Fibroblast of villous mesenchyme (primary cell): Measurements from ENCODE around the gene ING3. TPM values are rescaled to one million over a fixed set of nuclear protein-coding genes. Genes with fewer than 3 reads are reported as not detected.

Experiments used
- DNase-seq: peaks from one replicate; pipeline ENCODE4 v3.0.0-alpha.2; 2010; ENCODE audit warnings: low read depth
- H3K4me3 ChIP-seq: 2 replicates; pipeline ENCODE4 v1.5.1; 2011; ENCODE audit warnings: low read depth, mild to moderate bottlenecking, low read length
- total RNA-seq: library from RNA; depleted of rRNA; stranded (reverse); fragments of >200 nt; gene quantifications from 2 replicates; pipeline ENCODE4 v1.2.3, GENCODE V29; 2012
- TF ChIP-seq, protein P1 (sequence below): IDR thresholded peaks from 2 replicates; pipeline ENCODE4 v1.5.1; 2012; ENCODE audit warnings: low read depth, mild to moderate bottlenecking, low read length; ENCODE audit not compliant: insufficient read depth

ING3 gene
- total RNA-seq, 1 donor, result 21.2 TPM

DNA sequence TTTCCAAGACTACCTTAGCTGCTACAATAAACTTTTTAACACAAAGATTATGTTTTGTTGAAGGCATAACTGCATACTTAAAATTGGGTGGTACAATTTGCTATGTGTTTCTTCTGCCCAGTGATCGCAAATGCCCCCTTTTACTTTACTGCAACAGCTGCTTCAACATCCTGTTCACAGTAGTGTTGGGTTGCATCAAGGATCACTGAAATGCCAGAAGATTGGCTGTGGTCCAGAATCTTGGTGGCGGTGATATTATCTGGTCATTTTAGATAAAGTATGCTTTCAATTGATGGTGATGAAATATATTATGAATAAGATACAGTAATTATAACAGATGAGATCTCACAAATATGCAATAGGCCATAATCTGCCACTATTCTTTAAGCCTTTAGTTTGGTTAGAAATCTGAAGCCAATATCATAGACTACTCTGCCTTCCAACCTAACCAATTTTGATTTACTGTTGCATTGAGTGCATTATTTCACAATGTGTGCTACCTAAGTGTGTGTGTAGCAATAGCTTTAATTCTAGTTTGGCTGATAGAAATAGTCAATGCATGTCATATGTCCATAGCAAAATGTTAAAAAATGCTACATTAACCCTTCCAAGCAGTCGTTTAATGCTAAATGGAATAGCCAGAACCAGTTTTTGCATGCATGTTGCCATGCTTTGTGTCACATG is 29.8 kb upstream of the ING3 start:
- TF ChIP-seq, protein P1, sequence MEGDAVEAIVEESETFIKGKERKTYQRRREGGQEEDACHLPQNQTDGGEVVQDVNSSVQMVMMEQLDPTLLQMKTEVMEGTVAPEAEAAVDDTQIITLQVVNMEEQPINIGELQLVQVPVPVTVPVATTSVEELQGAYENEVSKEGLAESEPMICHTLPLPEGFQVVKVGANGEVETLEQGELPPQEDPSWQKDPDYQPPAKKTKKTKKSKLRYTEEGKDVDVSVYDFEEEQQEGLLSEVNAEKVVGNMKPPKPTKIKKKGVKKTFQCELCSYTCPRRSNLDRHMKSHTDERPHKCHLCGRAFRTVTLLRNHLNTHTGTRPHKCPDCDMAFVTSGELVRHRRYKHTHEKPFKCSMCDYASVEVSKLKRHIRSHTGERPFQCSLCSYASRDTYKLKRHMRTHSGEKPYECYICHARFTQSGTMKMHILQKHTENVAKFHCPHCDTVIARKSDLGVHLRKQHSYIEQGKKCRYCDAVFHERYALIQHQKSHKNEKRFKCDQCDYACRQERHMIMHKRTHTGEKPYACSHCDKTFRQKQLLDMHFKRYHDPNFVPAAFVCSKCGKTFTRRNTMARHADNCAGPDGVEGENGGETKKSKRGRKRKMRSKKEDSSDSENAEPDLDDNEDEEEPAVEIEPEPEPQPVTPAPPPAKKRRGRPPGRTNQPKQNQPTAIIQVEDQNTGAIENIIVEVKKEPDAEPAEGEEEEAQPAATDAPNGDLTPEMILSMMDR, result no peak
- no peak for DNase-seq
- H3K4me3 ChIP-seq, result no peak overlapping the region

DNA sequence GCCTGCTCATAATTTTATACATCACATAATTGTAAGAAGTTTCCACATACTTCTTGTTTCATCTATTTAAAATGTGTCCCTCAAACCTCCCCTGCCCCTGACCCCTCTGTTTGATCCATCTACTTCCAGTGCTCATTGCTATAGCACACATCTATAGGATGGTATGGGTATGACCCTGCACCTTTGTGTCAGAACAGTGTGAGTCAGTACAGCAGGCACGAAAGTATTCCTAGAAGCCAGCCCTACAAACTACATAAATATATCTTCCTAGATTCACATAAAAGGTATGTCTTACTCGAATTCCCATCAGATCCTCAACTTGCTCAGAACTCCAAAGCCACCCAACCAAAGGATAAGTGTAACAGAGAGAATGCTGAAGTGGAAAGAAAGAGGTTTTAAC is 25.7 kb upstream of the ING3 start:
- TF ChIP-seq, protein P1, result no peak
- DNase-seq, result no peak
- H3K4me3 ChIP-seq, result no peak overlapping the region

DNA sequence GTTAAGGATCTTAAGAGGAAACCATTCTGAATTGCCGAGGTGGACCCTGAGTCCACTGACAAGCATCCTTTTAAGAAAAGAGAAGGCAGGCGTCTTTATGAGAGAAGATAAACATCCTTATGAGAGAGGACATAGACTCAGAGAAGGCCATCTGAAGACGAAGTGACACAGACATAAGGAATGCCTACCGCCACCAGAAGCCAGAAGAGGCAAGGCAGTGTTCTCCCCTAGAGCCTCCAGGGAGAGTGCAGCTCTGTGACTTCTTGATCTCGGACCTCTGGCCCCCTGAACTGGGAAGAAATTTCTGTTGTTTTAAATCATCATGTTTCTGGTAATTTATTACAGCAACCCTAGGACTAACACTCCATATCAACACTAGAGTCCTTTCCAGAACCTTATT is 25.2 kb upstream of the ING3 start:
- TF ChIP-seq, protein P1, result no peak
- H3K4me3 ChIP-seq, result no peak overlapping the region
- DNase-seq, result no peak

DNA sequence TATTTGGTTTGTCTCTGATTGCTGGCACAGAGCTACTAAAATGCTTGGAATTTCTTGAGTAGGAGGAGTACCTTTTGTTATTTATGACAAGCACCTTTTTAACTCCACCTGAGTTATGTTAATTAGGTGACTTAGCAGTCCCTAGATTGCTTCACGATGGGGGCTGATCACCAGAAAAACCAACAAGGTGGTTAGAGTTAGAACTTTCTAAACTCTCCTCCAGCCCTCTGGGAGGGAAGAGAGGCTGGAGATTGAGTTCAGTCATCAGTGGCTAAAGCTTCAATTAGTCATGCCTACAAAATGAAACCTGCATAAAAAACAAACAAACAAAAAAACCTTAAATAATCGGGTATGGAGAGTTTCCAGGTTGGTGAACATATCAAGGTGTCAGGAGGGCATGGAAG is 23.6 kb upstream of the ING3 start:
- H3K4me3 ChIP-seq, result no peak overlapping the region
- DNase-seq, result no peak
- TF ChIP-seq, protein P1, result no peak

DNA sequence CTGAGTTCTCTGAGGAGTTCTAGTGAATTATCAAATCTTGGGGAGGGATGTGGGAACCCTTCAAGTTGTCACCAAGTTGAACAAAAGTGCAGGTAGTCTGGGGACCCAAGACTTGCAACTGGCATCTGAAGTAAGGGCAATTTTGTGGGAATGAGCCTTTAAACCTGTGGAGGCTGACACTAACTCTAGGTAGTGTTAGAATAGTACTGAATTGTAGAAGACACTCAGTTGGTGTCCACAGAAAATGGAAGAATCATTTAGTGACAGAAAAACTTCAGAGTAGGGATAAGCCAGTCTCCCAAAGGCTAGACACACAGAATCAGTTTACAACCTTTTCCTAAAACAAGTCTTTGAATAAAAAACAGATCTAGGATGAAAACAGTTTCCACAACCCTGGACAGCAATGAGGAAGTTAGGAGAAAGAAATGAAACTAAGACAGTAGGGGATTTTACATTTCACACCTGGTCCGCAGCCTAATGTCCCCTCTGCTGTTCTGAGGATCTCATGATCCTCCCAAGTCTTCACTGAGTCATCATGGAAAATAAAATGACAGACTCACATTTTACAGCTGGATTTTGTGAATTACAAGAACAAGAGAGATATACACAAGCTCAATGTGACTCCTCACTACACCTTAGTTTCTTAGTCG is 23.0 kb upstream of the ING3 start:
- DNase-seq, result no peak
- no peak overlapping the region for H3K4me3 ChIP-seq
- TF ChIP-seq, protein P1, result no peak

DNA sequence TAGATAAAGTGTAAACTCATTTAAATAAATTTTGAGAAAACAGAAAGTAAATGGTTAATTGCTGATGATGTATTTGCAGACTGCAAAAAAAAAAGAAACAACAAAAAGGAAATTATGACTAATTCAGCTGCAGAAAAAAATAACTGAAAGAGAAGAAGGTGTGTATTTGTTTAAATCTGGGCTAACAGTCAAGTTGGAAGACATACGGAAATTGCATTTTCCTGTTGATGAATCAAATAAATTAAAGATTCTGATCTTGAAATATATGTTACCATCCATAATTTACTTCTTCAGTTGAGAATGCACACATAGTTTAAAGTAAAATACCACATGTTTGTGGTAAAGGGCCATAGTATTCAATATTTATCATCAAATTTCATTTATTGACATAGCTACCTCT is 19.3 kb upstream of the ING3 start:
- no peak overlapping the region for H3K4me3 ChIP-seq
- DNase-seq, result no peak
- TF ChIP-seq, protein P1, result no peak

DNA sequence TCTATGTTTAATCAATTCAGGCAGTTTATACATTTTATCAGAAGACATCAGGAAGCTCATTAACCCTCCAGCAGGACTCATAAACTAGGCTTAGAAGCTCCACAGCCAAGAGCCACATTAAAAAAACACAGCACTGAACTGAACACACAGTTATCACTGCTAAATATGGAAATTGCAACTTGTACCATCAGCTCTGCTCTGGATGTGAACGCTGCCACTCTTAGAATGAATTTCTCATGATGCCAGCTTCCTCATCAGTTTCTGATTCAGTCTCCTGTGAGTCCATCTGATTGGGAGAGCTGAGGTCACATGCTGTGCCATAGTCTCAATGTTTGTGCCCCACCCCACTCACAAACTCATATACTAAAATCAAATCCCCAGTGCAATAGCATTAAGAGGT is 17.1 kb upstream of the ING3 start:
- DNase-seq, result no peak
- TF ChIP-seq, protein P1, result no peak
- no peak overlapping the region for H3K4me3 ChIP-seq
